Fibroblast of lung (primary cell): ENCODE measurements around the gene CLDN18. TPM values are rescaled to one million over a fixed set of nuclear protein-coding genes. Genes with fewer than 3 reads are reported as not detected.

ENCODE experiments used
- DNase-seq, 2 donors: peaks; one replicate each; pipeline versions ENCODE4 v3.0.0 to v3.0.0-alpha.2; 2010; ENCODE audit warnings: low read depth in 2 of 2
- H2AFZ ChIP-seq: 2 replicates; pipeline ENCODE4 v1.5.1; 2012; ENCODE audit warnings: low read length, control low read depth, inconsistent platforms
- H3K27ac ChIP-seq: 2 replicates; pipeline ENCODE4 v1.5.1; 2011; ENCODE audit warnings: low read length, control low read depth; ENCODE audit not compliant: insufficient read depth
- H3K27me3 ChIP-seq: 2 replicates; pipeline ENCODE4 v1.5.1; 2011; ENCODE audit warnings: mild to moderate bottlenecking, low read length; ENCODE audit not compliant: control insufficient read depth, insufficient read depth
- H3K36me3 ChIP-seq: 2 replicates; pipeline ENCODE4 v1.5.1; 2011; ENCODE audit warnings: low read length; ENCODE audit not compliant: control insufficient read depth, insufficient read depth
- H3K4me1 ChIP-seq: 2 replicates; pipeline ENCODE4 v1.5.1; 2011; ENCODE audit warnings: low read length; ENCODE audit not compliant: control insufficient read depth, insufficient read depth; ENCODE audit errors: extremely low read depth
- H3K4me2 ChIP-seq: 2 replicates; pipeline ENCODE4 v1.5.1; 2011; ENCODE audit warnings: low read length, control low read depth; ENCODE audit not compliant: insufficient read depth; ENCODE audit errors: extremely low read depth
- H3K4me3 ChIP-seq, 4 experiments: fragments of 200-600 bp in 1 of 4; sonication (generic) in 1 of 4; replicated peaks in 1 of 4; 2 replicates each; pipeline ENCODE4 v1.5.1; 2011 to 2016; ENCODE audit warnings: low read length in 4 of 4, low read depth in 3 of 4, mild to moderate bottlenecking in 3 of 4, control low read depth in 2 of 4, inconsistent platforms in 1 of 4, mixed read lengths in 1 of 4; ENCODE audit not compliant: insufficient read depth in 1 of 4; ENCODE audit errors: control extremely low read depth in 1 of 4
- H3K79me2 ChIP-seq: 2 replicates; pipeline ENCODE4 v1.5.1; 2012; ENCODE audit warnings: mild to moderate bottlenecking, low read length, inconsistent platforms; ENCODE audit not compliant: control insufficient read depth, insufficient read depth
- H3K9ac ChIP-seq: 2 replicates; pipeline ENCODE4 v1.5.1; 2011; ENCODE audit warnings: mild to moderate bottlenecking, low read length, control low read depth; ENCODE audit not compliant: insufficient read depth
- H3K9me3 ChIP-seq: 2 replicates; pipeline ENCODE4 v1.5.1; 2012; ENCODE audit warnings: low read depth, low read length; ENCODE audit not compliant: control insufficient read depth, insufficient read depth
- H4K20me1 ChIP-seq: 2 replicates; pipeline ENCODE4 v1.5.1; 2011; ENCODE audit warnings: low read length; ENCODE audit not compliant: control insufficient read depth, insufficient read depth; ENCODE audit errors: extremely low read depth
- EZH2 ChIP-seq: IDR thresholded peaks from 2 replicates; pipeline ENCODE4 v1.5.1; 2012; ENCODE audit warnings: low read length, control low read depth, mild to moderate bottlenecking; ENCODE audit errors: missing control alignments
- polyA plus RNA-seq, 2 donors: library from polyadenylated mRNA; depleted of rRNA in 1 of 2; stranded (reverse) in 1 of 2; unstranded in 1 of 2; fragments of >200 nt; gene quantifications; 2 replicates each; pipeline ENCODE4 v1.2.1, GENCODE V29; 2011 to 2012; ENCODE audit warnings: missing spikeins in 1 of 2
- total RNA-seq: library from RNA; depleted of rRNA; stranded (reverse); fragments of >200 nt; gene quantifications from 2 replicates; pipeline ENCODE4 v1.2.1, GENCODE V29; 2014
- TF ChIP-seq, protein P1 (sequence below), 2 donors: IDR thresholded peaks in 1 of 2; conservative IDR thresholded peaks in 1 of 2; 1 replicate in 1 of 2; 2 replicates in 1 of 2; pipeline ENCODE4 v1.5.1; 2011 to 2012; ENCODE audit warnings: low read length in 2 of 2, control low read depth in 1 of 2, inconsistent platforms in 1 of 2, low read depth in 1 of 2, mild to moderate bottlenecking in 1 of 2

CLDN18 gene
- total and polyA plus RNA-seq, 2 donors (not counting 1 experiment from before 2014, with no cell fraction given): not detected

DNA sequence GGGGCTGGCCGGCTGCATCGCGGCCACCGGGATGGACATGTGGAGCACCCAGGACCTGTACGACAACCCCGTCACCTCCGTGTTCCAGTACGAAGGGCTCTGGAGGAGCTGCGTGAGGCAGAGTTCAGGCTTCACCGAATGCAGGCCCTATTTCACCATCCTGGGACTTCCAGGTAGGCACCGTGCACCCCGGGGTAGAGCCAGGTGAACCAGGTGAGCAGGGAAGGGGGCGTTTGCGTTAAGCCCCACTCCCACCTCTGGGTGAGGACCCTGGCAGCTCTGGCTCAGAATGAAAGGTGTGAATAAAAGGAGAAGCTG is 267 bp downstream of the CLDN18 start:
- TF ChIP-seq, protein P1, sequence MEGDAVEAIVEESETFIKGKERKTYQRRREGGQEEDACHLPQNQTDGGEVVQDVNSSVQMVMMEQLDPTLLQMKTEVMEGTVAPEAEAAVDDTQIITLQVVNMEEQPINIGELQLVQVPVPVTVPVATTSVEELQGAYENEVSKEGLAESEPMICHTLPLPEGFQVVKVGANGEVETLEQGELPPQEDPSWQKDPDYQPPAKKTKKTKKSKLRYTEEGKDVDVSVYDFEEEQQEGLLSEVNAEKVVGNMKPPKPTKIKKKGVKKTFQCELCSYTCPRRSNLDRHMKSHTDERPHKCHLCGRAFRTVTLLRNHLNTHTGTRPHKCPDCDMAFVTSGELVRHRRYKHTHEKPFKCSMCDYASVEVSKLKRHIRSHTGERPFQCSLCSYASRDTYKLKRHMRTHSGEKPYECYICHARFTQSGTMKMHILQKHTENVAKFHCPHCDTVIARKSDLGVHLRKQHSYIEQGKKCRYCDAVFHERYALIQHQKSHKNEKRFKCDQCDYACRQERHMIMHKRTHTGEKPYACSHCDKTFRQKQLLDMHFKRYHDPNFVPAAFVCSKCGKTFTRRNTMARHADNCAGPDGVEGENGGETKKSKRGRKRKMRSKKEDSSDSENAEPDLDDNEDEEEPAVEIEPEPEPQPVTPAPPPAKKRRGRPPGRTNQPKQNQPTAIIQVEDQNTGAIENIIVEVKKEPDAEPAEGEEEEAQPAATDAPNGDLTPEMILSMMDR (conservative IDR thresholded peaks at IDR 0.05 in 1 of 2, IDR thresholded peaks at IDR 0.05 in 1 of 2; ENCODE audit: low read depth in 1 of 2, low read length in 2 of 2): no peak
- TF ChIP-seq EZH2: no peak
- Histone ChIP-seq H2AFZ (no peak overlapping the region), H3K9ac (no peak overlapping the region), H3K79me2 (no peaks in the 10 kb centered on the region), H3K4me1 (no peaks in the 10 kb centered on the region), H3K9me3 (no peaks in the 10 kb centered on the region), H3K27me3 (no peaks in the 10 kb centered on the region), H4K20me1 (no peaks in the 10 kb centered on the region), H3K36me3 (no peaks in the 10 kb centered on the region), H3K4me2 (no peak overlapping the region), H3K27ac (no peak overlapping the region), H3K4me3 (no peak overlapping the region)
- DNase-seq: no peak

DNA sequence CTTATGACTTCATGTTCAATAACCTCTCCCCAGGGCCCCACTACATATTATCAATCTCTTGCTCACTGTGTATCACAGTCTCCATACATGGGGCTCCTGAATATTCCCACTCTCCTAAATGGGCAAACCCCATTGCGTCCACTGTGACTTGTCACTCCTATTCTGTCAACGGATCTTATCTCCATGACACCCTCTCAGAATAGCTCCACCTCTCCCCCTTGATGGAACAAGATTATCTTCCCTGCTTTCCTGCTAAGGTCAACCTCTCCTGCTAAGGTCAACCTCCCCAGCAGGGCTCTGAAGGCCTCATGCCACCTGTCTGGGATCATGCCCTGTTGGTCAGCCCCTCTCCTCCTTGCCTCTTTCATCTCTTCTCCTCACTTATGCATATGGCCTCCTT is 1.8 kb downstream of the CLDN18 start:
- TF ChIP-seq, protein P1 (conservative IDR thresholded peaks at IDR 0.05 in 1 of 2, IDR thresholded peaks at IDR 0.05 in 1 of 2; ENCODE audit: low read depth in 1 of 2, low read length in 2 of 2): no peak
- no peak for TF ChIP-seq EZH2
- Histone ChIP-seq H3K27me3 (no peaks in the 10 kb centered on the region), H2AFZ (no peak overlapping the region), H3K4me1 (no peaks in the 10 kb centered on the region), H3K36me3 (no peaks in the 10 kb centered on the region), H3K9ac (no peak overlapping the region), H3K9me3 (no peaks in the 10 kb centered on the region), H3K4me2 (no peak overlapping the region), H4K20me1 (no peaks in the 10 kb centered on the region), H3K27ac (no peak overlapping the region), H3K4me3 (no peak overlapping the region), H3K79me2 (no peaks in the 10 kb centered on the region)
- DNase-seq: no peak

DNA sequence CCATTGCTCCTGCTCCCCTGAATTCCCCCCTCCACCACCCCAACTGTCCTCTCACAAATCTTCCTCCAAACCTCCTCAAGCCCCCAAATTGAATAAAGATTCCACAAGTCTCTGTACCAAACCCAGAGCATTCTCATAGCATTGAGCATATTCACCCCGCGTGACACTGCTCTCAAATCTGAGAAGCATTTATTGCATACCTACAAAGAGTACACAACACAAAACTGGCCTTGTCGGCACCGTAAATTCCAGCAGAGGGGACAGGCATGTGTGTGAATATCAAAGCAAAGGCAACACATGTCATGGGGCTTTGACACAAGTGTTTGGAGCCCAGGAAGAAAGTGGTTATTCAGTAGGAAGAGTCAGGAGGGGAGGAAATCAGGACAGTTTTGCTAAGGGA is 2.6 kb downstream of the CLDN18 start:
- H3K9me3 ChIP-seq: no peaks in the 10 kb centered on the region
- no peak overlapping the region for H3K4me3 ChIP-seq
- H4K20me1 ChIP-seq: no peaks in the 10 kb centered on the region
- no peak for DNase-seq
- H3K36me3 ChIP-seq: no peaks in the 10 kb centered on the region
- no peak overlapping the region for H2AFZ ChIP-seq
- no peaks in the 10 kb centered on the region for H3K27me3 ChIP-seq
- H3K4me1 ChIP-seq: no peaks in the 10 kb centered on the region
- H3K9ac ChIP-seq: no peak overlapping the region
- TF ChIP-seq EZH2: no peak
- TF ChIP-seq, protein P1 (conservative IDR thresholded peaks at IDR 0.05 in 1 of 2, IDR thresholded peaks at IDR 0.05 in 1 of 2; ENCODE audit: low read depth in 1 of 2, low read length in 2 of 2): no peak
- no peaks in the 10 kb centered on the region for H3K79me2 ChIP-seq
- no peak overlapping the region for H3K4me2 ChIP-seq
- H3K27ac ChIP-seq: no peak overlapping the region
